Glutamatergic neuron (in vitro differentiated cells): Measurements from ENCODE around the gene STXBP6. TPM values are rescaled to one million over a fixed set of nuclear protein-coding genes. Genes with fewer than 3 reads are reported as not detected.

Experiments used
- DNase-seq: peaks from one replicate; pipeline ENCODE4 v3.0.0; 2022
- H3K27ac Mint-ChIP-seq: one replicate; pipeline ENCODE4 v1.8.0; 2020; ENCODE audit warnings: mild to moderate bottlenecking, mixed read lengths, inconsistent platforms; ENCODE audit not compliant: unreplicated experiment
- H3K27me3 Mint-ChIP-seq: one replicate; pipeline ENCODE4 v1.8.0; 2020; ENCODE audit warnings: mild to moderate bottlenecking, moderate library complexity, mixed read lengths, inconsistent platforms; ENCODE audit not compliant: unreplicated experiment
- H3K36me3 Mint-ChIP-seq: one replicate; pipeline ENCODE4 v1.8.0; 2020; ENCODE audit warnings: mild to moderate bottlenecking, mixed read lengths, inconsistent platforms; ENCODE audit not compliant: unreplicated experiment
- H3K4me1 Mint-ChIP-seq: one replicate; pipeline ENCODE4 v1.8.0; 2020; ENCODE audit warnings: mild to moderate bottlenecking, low read depth, mixed read lengths, inconsistent platforms; ENCODE audit not compliant: unreplicated experiment
- H3K4me3 Mint-ChIP-seq: one replicate; pipeline ENCODE4 v1.8.0; 2020; ENCODE audit warnings: mild to moderate bottlenecking, mixed read lengths, inconsistent platforms; ENCODE audit not compliant: unreplicated experiment
- H3K9me3 Mint-ChIP-seq: one replicate; pipeline ENCODE4 v1.8.0; 2020; ENCODE audit warnings: mild to moderate bottlenecking, moderate library complexity, mixed read lengths, inconsistent platforms; ENCODE audit not compliant: unreplicated experiment
- total RNA-seq: library from RNA; stranded (reverse); fragmentation: NEBNext Ultra II Directional; extraction: Animal tissue kit (Norgen Biotek cat#: 25700); gene quantifications from one replicate; pipeline ENCODE4 v1.2.1, GENCODE V29; 2021; ENCODE audit not compliant: unreplicated experiment
- TF ChIP-seq, protein P1 (sequence below): fragments of 200-600 bp; sonication (generic); IDR thresholded peaks from one replicate; pipeline ENCODE4 v1.5.0; 2021; ENCODE audit not compliant: partially characterized antibody, unreplicated experiment

STXBP6 gene
- total RNA-seq, 1 donor from 2014 or later, result 0.49 TPM

DNA sequence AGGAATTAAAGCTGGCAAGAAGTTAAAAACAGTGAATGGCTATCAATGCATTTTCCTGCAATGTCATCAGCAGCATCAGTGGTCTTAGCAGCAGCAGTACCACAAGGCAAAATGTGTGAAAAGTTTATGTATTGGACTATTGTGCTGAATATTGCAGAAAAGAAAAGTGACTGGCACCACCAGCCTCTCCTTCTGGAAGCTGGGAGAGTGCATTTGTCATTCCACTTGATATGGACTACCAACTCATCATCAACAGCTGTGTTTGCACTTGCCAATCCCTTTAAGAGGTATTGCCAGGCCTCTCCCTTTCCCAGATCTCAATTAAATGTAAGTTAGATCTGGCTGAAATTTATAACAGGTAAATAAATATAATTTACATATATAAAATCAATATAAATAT is 265.0 kb downstream of the STXBP6 start:
- H3K4me1 Mint-ChIP-seq, result no peaks in the 10 kb centered on the region
- H3K27me3 Mint-ChIP-seq, result no peaks in the 10 kb centered on the region
- no peaks in the 10 kb centered on the region for H3K36me3 Mint-ChIP-seq
- H3K27ac Mint-ChIP-seq, result no peak overlapping the region
- no peak for DNase-seq
- H3K9me3 Mint-ChIP-seq, result no peaks in the 10 kb centered on the region
- H3K4me3 Mint-ChIP-seq, result no peak overlapping the region
- TF ChIP-seq, protein P1, sequence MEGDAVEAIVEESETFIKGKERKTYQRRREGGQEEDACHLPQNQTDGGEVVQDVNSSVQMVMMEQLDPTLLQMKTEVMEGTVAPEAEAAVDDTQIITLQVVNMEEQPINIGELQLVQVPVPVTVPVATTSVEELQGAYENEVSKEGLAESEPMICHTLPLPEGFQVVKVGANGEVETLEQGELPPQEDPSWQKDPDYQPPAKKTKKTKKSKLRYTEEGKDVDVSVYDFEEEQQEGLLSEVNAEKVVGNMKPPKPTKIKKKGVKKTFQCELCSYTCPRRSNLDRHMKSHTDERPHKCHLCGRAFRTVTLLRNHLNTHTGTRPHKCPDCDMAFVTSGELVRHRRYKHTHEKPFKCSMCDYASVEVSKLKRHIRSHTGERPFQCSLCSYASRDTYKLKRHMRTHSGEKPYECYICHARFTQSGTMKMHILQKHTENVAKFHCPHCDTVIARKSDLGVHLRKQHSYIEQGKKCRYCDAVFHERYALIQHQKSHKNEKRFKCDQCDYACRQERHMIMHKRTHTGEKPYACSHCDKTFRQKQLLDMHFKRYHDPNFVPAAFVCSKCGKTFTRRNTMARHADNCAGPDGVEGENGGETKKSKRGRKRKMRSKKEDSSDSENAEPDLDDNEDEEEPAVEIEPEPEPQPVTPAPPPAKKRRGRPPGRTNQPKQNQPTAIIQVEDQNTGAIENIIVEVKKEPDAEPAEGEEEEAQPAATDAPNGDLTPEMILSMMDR, result no peak

- no peak overlapping the region for H3K4me3 Mint-ChIP-seq
Measured at GRCh38 chr14:24783791-24784190, 266.2 kb downstream of the STXBP6 start.

GRCh38 chr14:24780281-24780680 is 269.7 kb downstream of the STXBP6 start:
- Mint-ChIP-seq H3K4me1 (no peaks in the 10 kb centered on the region), H3K27ac (no peak overlapping the region), H3K9me3 (no peaks in the 10 kb centered on the region), H3K36me3 (no peaks in the 10 kb centered on the region), H3K4me3 (no peak overlapping the region), H3K27me3 (no peaks in the 10 kb centered on the region)
- TF ChIP-seq, protein P1, result no peak
- no peak for DNase-seq

More at GRCh38 chr14:24783791-24784190, 266.2 kb downstream of the STXBP6 start:
- Mint-ChIP-seq H3K36me3 (no peaks in the 10 kb centered on the region), H3K9me3 (no peaks in the 10 kb centered on the region), H3K27ac (no peak overlapping the region), H3K27me3 (no peaks in the 10 kb centered on the region), H3K4me1 (no peaks in the 10 kb centered on the region)
- no peak for DNase-seq
- TF ChIP-seq, protein P1, result no peak

GRCh38 chr14:24777678-24778077 is 272.3 kb downstream of the STXBP6 start:
- Mint-ChIP-seq H3K4me3 (no peak overlapping the region), H3K4me1 (no peaks in the 10 kb centered on the region), H3K27me3 (no peaks in the 10 kb centered on the region), H3K36me3 (no peaks in the 10 kb centered on the region), H3K9me3 (peaks cover 2% of the 10 kb centered on the region), H3K27ac (no peak overlapping the region)
- TF ChIP-seq, protein P1, result no peak
- DNase-seq, result no peak

- Mint-ChIP-seq H3K27ac (peak overlapping the region; percentile 16), H3K4me3 (no peak overlapping the region), H3K9me3 (peaks cover 3% of the 10 kb centered on the region), H3K4me1 (no peaks in the 10 kb centered on the region), H3K36me3 (no peaks in the 10 kb centered on the region), H3K27me3 (no peaks in the 10 kb centered on the region)
- TF ChIP-seq, protein P1, result no peak
- no peak for DNase-seq
Measured at GRCh38 chr14:24775950-24776349, 274.0 kb downstream of the STXBP6 start.
